Hepatocyte (in vitro differentiated cells): ENCODE results near the gene RDM1.

Experiments
- CTCF ChIP-seq: fragments of 200-600 bp; sonication (generic); IDR thresholded peaks from 2 replicates; pipeline ENCODE4 v1.5.1; 2016; ENCODE audit warnings: antibody characterized with exemption, mild to moderate bottlenecking; ENCODE audit not compliant: poor library complexity
- EZH2 ChIP-seq: fragments of 200-600 bp; sonication (generic); IDR thresholded peaks from 2 replicates; pipeline ENCODE4 v1.6.1; 2016; ENCODE audit warnings: antibody characterized with exemption, mild to moderate bottlenecking, borderline replicate concordance
- EZH2phosphoT487 ChIP-seq: fragments of 200-600 bp; sonication (generic); IDR thresholded peaks from one replicate; pipeline ENCODE4 v1.6.1; 2018; ENCODE audit warnings: antibody characterized with exemption, mild to moderate bottlenecking, low read depth, moderate library complexity; ENCODE audit not compliant: unreplicated experiment, severe bottlenecking

GRCh38 chr17:35877345-35878029 is 53.1 kb downstream of the RDM1 start:
- TF ChIP-seq CTCF (no peak), EZH2 (no peak), EZH2phosphoT487 (no peak)
